CD14-positive monocyte (primary cell): ENCODE measurements around the gene NEK7. TPM values are rescaled to one million over a fixed set of nuclear protein-coding genes. Genes with fewer than 3 reads are reported as not detected.

Experiments
- DNase-seq, 3 donors: peaks; one replicate each; pipeline ENCODE4 v3.0.0-alpha.2; 2011 to 2022
- H2AFZ ChIP-seq: 2 replicates; pipeline ENCODE4 v1.6.0; 2012; ENCODE audit warnings: mild to moderate bottlenecking, low read depth, low read length, inconsistent platforms; ENCODE audit not compliant: insufficient read depth, poor library complexity, severe bottlenecking
- H3K27ac ChIP-seq, 2 donors: 1 replicate in 1 of 2; 2 replicates in 1 of 2; pipeline ENCODE4 v1.5.1; 2012 to 2013; ENCODE audit warnings: low read length in 2 of 2, control low read depth in 1 of 2, inconsistent platforms in 1 of 2, low read depth in 1 of 2, mild to moderate bottlenecking in 1 of 2
- H3K27me3 ChIP-seq, 2 donors: one replicate each; pipeline versions ENCODE4 v1.6.0 to v1.6.1; 2011 to 2013; ENCODE audit warnings: low read length in 2 of 2; ENCODE audit not compliant: control insufficient read depth in 2 of 2, insufficient read depth in 2 of 2
- H3K36me3 ChIP-seq, 2 donors: replicated peaks in 1 of 2; 1 replicate in 1 of 2; 2 replicates in 1 of 2; pipeline versions ENCODE4 v1.5.1 to v1.6.1; 2012 to 2013; ENCODE audit warnings: low read length in 2 of 2, control low read depth in 1 of 2, inconsistent platforms in 1 of 2, mild to moderate bottlenecking in 1 of 2; ENCODE audit not compliant: insufficient read depth in 2 of 2, control insufficient read depth in 1 of 2
- H3K4me1 ChIP-seq, 2 donors: 1 replicate in 1 of 2; 2 replicates in 1 of 2; pipeline versions ENCODE4 v1.5.1 to v1.6.1; 2012 to 2013; ENCODE audit warnings: low read length in 2 of 2, control low read depth in 1 of 2, inconsistent platforms in 1 of 2, mild to moderate bottlenecking in 1 of 2, moderate library complexity in 1 of 2; ENCODE audit not compliant: insufficient read depth in 2 of 2, control insufficient read depth in 1 of 2
- H3K4me2 ChIP-seq: replicated peaks from 2 replicates; pipeline ENCODE3; 2012; ENCODE audit warnings: low read length, moderate library complexity, mild to moderate bottlenecking; ENCODE audit not compliant: poor library complexity, severe bottlenecking; ENCODE audit errors: extremely low read depth
- H3K4me3 ChIP-seq, 3 experiments: fragments of 200-600 bp in 1 of 3; sonication (generic) in 1 of 3; replicated peaks in 1 of 3; 1 replicate in 2 of 3; 2 replicates in 1 of 3; pipeline ENCODE4 v1.5.1; 2011 to 2013; ENCODE audit warnings: low read length in 3 of 3, mild to moderate bottlenecking in 3 of 3, control low read depth in 2 of 3, low read depth in 2 of 3, inconsistent platforms in 1 of 3, moderate library complexity in 1 of 3
- H3K79me2 ChIP-seq: 2 replicates; pipeline ENCODE4 v1.6.0; 2012; ENCODE audit warnings: mild to moderate bottlenecking, control low read depth, inconsistent platforms, low read length, moderate library complexity; ENCODE audit not compliant: insufficient read depth
- H3K9ac ChIP-seq: 2 replicates; pipeline ENCODE4 v1.6.0; 2017; ENCODE audit warnings: low read length, mild to moderate bottlenecking; ENCODE audit not compliant: insufficient read depth, poor library complexity, severe bottlenecking
- H3K9me3 ChIP-seq, 2 donors: replicated peaks in 1 of 2; 1 replicate in 1 of 2; 2 replicates in 1 of 2; pipeline versions ENCODE4 v1.5.1 to v1.6.1; 2012 to 2013; ENCODE audit warnings: low read length in 2 of 2, control low read depth in 1 of 2; ENCODE audit not compliant: control insufficient read depth in 1 of 2, insufficient read depth in 1 of 2
- H4K20me1 ChIP-seq: 2 replicates; pipeline ENCODE4 v1.6.0; 2012; ENCODE audit warnings: mild to moderate bottlenecking, low read length, control low read depth, moderate library complexity; ENCODE audit not compliant: insufficient read depth
- H3K27ac Mint-ChIP-seq, 7 donors: one replicate each; pipeline ENCODE4 v1.8.0; 2020; ENCODE audit warnings: mild to moderate bottlenecking in 7 of 7, mixed read lengths in 7 of 7, moderate library complexity in 6 of 7, inconsistent platforms in 2 of 7
- H3K27me3 Mint-ChIP-seq, 3 donors: one replicate each; pipeline ENCODE4 v1.8.0; 2021 to 2022; ENCODE audit warnings: low read depth in 3 of 3, mild to moderate bottlenecking in 3 of 3, mixed read lengths in 3 of 3, moderate library complexity in 3 of 3, inconsistent platforms in 1 of 3
- H3K36me3 Mint-ChIP-seq, 2 donors: one replicate each; pipeline ENCODE4 v1.8.0; 2020; ENCODE audit warnings: mixed read lengths in 2 of 2, inconsistent platforms in 1 of 2, mild to moderate bottlenecking in 1 of 2
- H3K4me1 Mint-ChIP-seq: one replicate; pipeline ENCODE4 v1.8.0; 2020; ENCODE audit warnings: mild to moderate bottlenecking, mixed read lengths
- H3K4me3 Mint-ChIP-seq, 2 donors: one replicate each; pipeline ENCODE4 v1.8.0; 2020; ENCODE audit warnings: mild to moderate bottlenecking in 2 of 2, mixed read lengths in 2 of 2, moderate library complexity in 1 of 2
- H3K9me3 Mint-ChIP-seq, 7 donors: one replicate each; pipeline ENCODE4 v1.8.0; 2020 to 2022; ENCODE audit warnings: mixed read lengths in 7 of 7, mild to moderate bottlenecking in 6 of 7, moderate library complexity in 6 of 7, inconsistent platforms in 2 of 7
- CTCF ChIP-seq: fragments of 200-600 bp; IDR thresholded peaks from one replicate; pipeline ENCODE4 v1.8.0; 2022; ENCODE audit warnings: antibody characterized with exemption, mild to moderate bottlenecking
- WGBS: methylation state at CpG from one replicate; pipeline ENCODE4 v1.1.5; 2013; ENCODE audit warnings: missing lambda C conversion rate; ENCODE audit not compliant: insufficient coverage; 5-methylcytosine and 5-hydroxymethylcytosine counted together
- intact Hi-C, 2 donors: fragments of 100-400 bp; cut with micrococcal nuclease; formaldehyde crosslinking; loops; one replicate each; pipeline versions ENCODE4 v1.15.0 to v1.15.1; 2023
- polyA plus RNA-seq, 3 donors: library from polyadenylated mRNA; depleted of rRNA in 1 of 3; unstranded in 2 of 3; stranded (reverse) in 1 of 3; fragments of 300-500 nt in 2 of 3; fragments of >200 nt in 1 of 3; fragmentation: Illumina TruSeq in 2 of 3; gene quantifications; 1 replicate in 2 of 3; 2 replicates in 1 of 3; pipeline ENCODE4 v1.2.3, GENCODE V29; 2012 to 2021

NEK7 gene
- polyA plus RNA-seq, 3 donors, result 16.0 to 50.1 (median 46.5) TPM

GRCh38 chr1:198359024-198359653, 202.3 kb downstream of the NEK7 start:
- Mint-ChIP-seq H3K27me3 (peaks cover 0 to 2% (median 0%) of the 10 kb centered on the region in 3 donors), H3K4me1 (peaks cover 14% of the 10 kb centered on the region), H3K36me3 (no peaks in the 10 kb centered on the region), H3K27ac (no peak overlapping the region), H3K4me3 (no peak overlapping the region), H3K9me3 (no peaks in the 10 kb centered on the region)
- no peaks in the 10 kb centered on the region for H3K9me3 ChIP-seq
- H4K20me1 ChIP-seq, result no peaks in the 10 kb centered on the region
- no peak overlapping the region for H3K27ac ChIP-seq
- intact Hi-C loops, result no loop called here
- H3K4me3 ChIP-seq, result no peak overlapping the region
- peak; percentile 55 for TF ChIP-seq CTCF
- no peaks in the 10 kb centered on the region for H3K27me3 ChIP-seq
- no peak overlapping the region for H3K4me2 ChIP-seq
- no peak for DNase-seq
- no peaks in the 10 kb centered on the region for H3K36me3 ChIP-seq
- WGBS, result no CpG with 5 or more reads among the region's 6 CpGs
- H2AFZ ChIP-seq, result no peak overlapping the region
- H3K4me1 ChIP-seq, result peaks cover 8 to 12% of the 10 kb centered on the region in 2 donors
- H3K9ac ChIP-seq, result no peak overlapping the region
- H3K79me2 ChIP-seq, result no peaks in the 10 kb centered on the region

- Mint-ChIP-seq H3K27ac (no peak overlapping the region), H3K36me3 (no peaks in the 10 kb centered on the region), H3K27me3 (no peaks in the 10 kb centered on the region), H3K4me1 (peaks cover 14% of the 10 kb centered on the region), H3K9me3 (no peaks in the 10 kb centered on the region), H3K4me3 (no peak overlapping the region)
- intact Hi-C loops, result no loop called here
- Histone ChIP-seq H3K9me3 (no peaks in the 10 kb centered on the region), H3K4me2 (no peak overlapping the region), H3K79me2 (no peaks in the 10 kb centered on the region), H3K27ac (no peak overlapping the region), H3K4me1 (peaks cover 8 to 12% of the 10 kb centered on the region in 2 donors), H3K36me3 (no peaks in the 10 kb centered on the region), H2AFZ (no peak overlapping the region), H3K4me3 (no peak overlapping the region), H3K27me3 (no peaks in the 10 kb centered on the region), H3K9ac (no peak overlapping the region), H4K20me1 (no peaks in the 10 kb centered on the region)
- WGBS, result no CpG with 5 or more reads among the region's 4 CpGs
- TF ChIP-seq CTCF, result no peak
- DNase-seq, result no peak
Measured at GRCh38 chr1:198360208-198360729, 203.5 kb downstream of the NEK7 start.
